GM23338 (cell line): ENCODE data around the gene SMOC2. TPM values are rescaled to one million over a fixed set of nuclear protein-coding genes. Genes with fewer than 3 reads are reported as not detected.

Source experiments
- ATAC-seq: fragments of 200-7000 bp; cut with Tn5 transposase; 3 replicates; pipeline ENCODE4 v1.9.1; 2020
- DNase-seq: peaks from one replicate; pipeline ENCODE4 v3.0.0-alpha.2; 2015; ENCODE audit warnings: low spot score
- H2AFZ ChIP-seq: fragments of 200-600 bp; sonication (generic); 2 replicates; pipeline ENCODE4 v1.8.0; 2016; ENCODE audit warnings: antibody characterized with exemption, mild to moderate bottlenecking, moderate library complexity
- H3F3A ChIP-seq: fragments of 200-600 bp; sonication (generic); replicated peaks from 2 replicates; pipeline ENCODE4 v1.8.0; 2017; ENCODE audit warnings: antibody characterized with exemption, mixed run types, low read depth
- H3K27ac ChIP-seq: fragments of 200-600 bp; sonication (generic); 2 replicates; pipeline ENCODE4 v1.6.1; 2016; ENCODE audit warnings: low read depth
- H3K27me3 ChIP-seq: fragments of 200-600 bp; sonication (generic); 2 replicates; pipeline ENCODE4 v1.8.0; 2016; ENCODE audit warnings: mild to moderate bottlenecking, mixed run types, moderate library complexity; ENCODE audit not compliant: insufficient read depth
- H3K36me3 ChIP-seq: fragments of 200-600 bp; sonication (generic); 2 replicates; pipeline ENCODE4 v1.8.0; 2016; ENCODE audit warnings: mild to moderate bottlenecking; ENCODE audit not compliant: insufficient read depth
- H3K4me1 ChIP-seq: fragments of 200-600 bp; sonication (generic); 2 replicates; pipeline ENCODE4 v1.8.0; 2016; ENCODE audit warnings: mild to moderate bottlenecking, moderate library complexity; ENCODE audit not compliant: insufficient read depth
- H3K4me2 ChIP-seq: fragments of 200-600 bp; sonication (generic); 2 replicates; pipeline ENCODE4 v1.7.1; 2017; ENCODE audit warnings: mixed run types
- H3K4me3 ChIP-seq: fragments of 200-600 bp; sonication (generic); 2 replicates; pipeline ENCODE4 v1.6.1; 2016; ENCODE audit warnings: mixed run types
- H3K79me2 ChIP-seq: fragments of 200-600 bp; sonication (generic); replicated peaks from 2 replicates; pipeline ENCODE4 v1.8.0; 2017; ENCODE audit warnings: mild to moderate bottlenecking; ENCODE audit not compliant: insufficient read depth
- H3K9me2 ChIP-seq: fragments of 200-600 bp; sonication (generic); 2 replicates; pipeline ENCODE4 v1.8.0; 2017; ENCODE audit not compliant: insufficient read depth
- H4K20me1 ChIP-seq: fragments of 200-600 bp; sonication (generic); replicated peaks from 2 replicates; pipeline ENCODE4 v1.8.0; 2017; ENCODE audit warnings: mild to moderate bottlenecking; ENCODE audit not compliant: insufficient read depth
- H3K27ac Mint-ChIP-seq: 2 replicates; pipeline ENCODE4 v1.8.0; 2020; ENCODE audit warnings: inconsistent platforms, mild to moderate bottlenecking, moderate library complexity, mixed read lengths
- H3K27me3 Mint-ChIP-seq: 3 replicates; pipeline ENCODE4 v1.8.0; 2022; ENCODE audit warnings: low read depth, mild to moderate bottlenecking, moderate library complexity, mixed read lengths, inconsistent platforms; ENCODE audit not compliant: insufficient read depth, poor library complexity
- H3K36me3 Mint-ChIP-seq: 3 replicates; pipeline ENCODE4 v1.8.0; 2021; ENCODE audit warnings: low read depth, mild to moderate bottlenecking, inconsistent platforms, moderate library complexity, mixed read lengths
- H3K4me1 Mint-ChIP-seq: 3 replicates; pipeline ENCODE4 v1.8.0; 2020; ENCODE audit warnings: mild to moderate bottlenecking, inconsistent platforms, mixed read lengths
- H3K4me3 Mint-ChIP-seq: 3 replicates; pipeline ENCODE4 v1.8.0; 2021; ENCODE audit warnings: moderate library complexity, mild to moderate bottlenecking, inconsistent platforms, mixed read lengths
- H3K9me3 Mint-ChIP-seq: 3 replicates; pipeline ENCODE4 v1.8.0; 2020; ENCODE audit warnings: moderate library complexity, mild to moderate bottlenecking, inconsistent platforms, mixed read lengths
- CREB1 ChIP-seq: fragments of 250-450 bp; sonication (Bioruptor Pico); IDR thresholded peaks from 2 replicates; pipeline ENCODE4 v1.5.0; 2020; ENCODE audit warnings: low read depth, mild to moderate bottlenecking, moderate library complexity
- NANOG ChIP-seq: IDR thresholded peaks from 2 replicates; pipeline ENCODE4 v1.6.1; 2016; ENCODE audit warnings: antibody characterized with exemption, borderline replicate concordance
- polyA plus RNA-seq: library from polyadenylated mRNA; unstranded; fragments of >200 nt; fragmentation: Nextera tagmentation; extraction: Ambion mirVana; gene quantifications from 2 replicates; pipeline ENCODE4 v1.2.1, GENCODE V29; 2016
- total RNA-seq: library from RNA; depleted of rRNA; stranded (reverse); fragments of >200 nt; shearing (Covaris generic); gene quantifications from 2 replicates; pipeline ENCODE4 v1.2.3, GENCODE V29; 2014
- TF ChIP-seq, protein P1 (sequence below): IDR thresholded peaks from one replicate; pipeline ENCODE4 v1.6.1; 2018; ENCODE audit warnings: antibody characterized with exemption; ENCODE audit not compliant: unreplicated experiment
- TF ChIP-seq, protein P2 (sequence below), 2 experiments: fragments of 200-600 bp in 1 of 2; sonication (generic) in 1 of 2; conservative IDR thresholded peaks; 2 replicates each; pipeline versions ENCODE4 v1.5.1 to v1.6.1; 2016 to 2017; ENCODE audit warnings: antibody characterized with exemption in 2 of 2, low read depth in 2 of 2, mild to moderate bottlenecking in 2 of 2, moderate library complexity in 1 of 2
- TF ChIP-seq, protein P3 (sequence below): IDR thresholded peaks from 2 replicates; pipeline ENCODE4 v1.6.1; 2016; ENCODE audit warnings: antibody characterized with exemption
- TF ChIP-seq, protein P4 (sequence below): fragments of 250-450 bp; sonication (Bioruptor Pico); IDR thresholded peaks from 2 replicates; pipeline ENCODE4 v1.5.0; 2020; ENCODE audit warnings: mild to moderate bottlenecking, moderate library complexity

The SMOC2 gene
- total and polyA plus RNA-seq, 2 experiments from 2014 or later = 4.3 to 6.5 TPM

DNA sequence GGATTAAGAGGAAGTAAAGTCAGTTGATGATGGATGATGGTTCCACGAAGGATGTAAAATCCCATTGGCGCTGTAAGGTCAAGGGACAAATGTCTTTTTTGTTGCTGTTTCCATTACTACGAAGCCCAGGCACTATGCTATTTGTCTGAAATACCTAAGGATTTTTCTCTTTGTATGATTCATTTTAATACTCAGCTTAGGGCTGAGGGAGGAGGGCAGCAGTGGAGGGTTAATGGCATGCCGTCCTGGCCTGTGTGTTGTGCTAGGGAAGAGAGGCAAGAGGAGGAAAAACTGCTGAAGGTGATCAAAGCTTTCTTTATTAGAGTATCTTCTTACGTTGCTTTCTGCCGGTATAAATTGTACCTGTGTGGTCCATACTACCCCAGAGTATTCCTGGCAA is 6.5 kb upstream of the SMOC2 start (continued):
- TF ChIP-seq, protein P1, sequence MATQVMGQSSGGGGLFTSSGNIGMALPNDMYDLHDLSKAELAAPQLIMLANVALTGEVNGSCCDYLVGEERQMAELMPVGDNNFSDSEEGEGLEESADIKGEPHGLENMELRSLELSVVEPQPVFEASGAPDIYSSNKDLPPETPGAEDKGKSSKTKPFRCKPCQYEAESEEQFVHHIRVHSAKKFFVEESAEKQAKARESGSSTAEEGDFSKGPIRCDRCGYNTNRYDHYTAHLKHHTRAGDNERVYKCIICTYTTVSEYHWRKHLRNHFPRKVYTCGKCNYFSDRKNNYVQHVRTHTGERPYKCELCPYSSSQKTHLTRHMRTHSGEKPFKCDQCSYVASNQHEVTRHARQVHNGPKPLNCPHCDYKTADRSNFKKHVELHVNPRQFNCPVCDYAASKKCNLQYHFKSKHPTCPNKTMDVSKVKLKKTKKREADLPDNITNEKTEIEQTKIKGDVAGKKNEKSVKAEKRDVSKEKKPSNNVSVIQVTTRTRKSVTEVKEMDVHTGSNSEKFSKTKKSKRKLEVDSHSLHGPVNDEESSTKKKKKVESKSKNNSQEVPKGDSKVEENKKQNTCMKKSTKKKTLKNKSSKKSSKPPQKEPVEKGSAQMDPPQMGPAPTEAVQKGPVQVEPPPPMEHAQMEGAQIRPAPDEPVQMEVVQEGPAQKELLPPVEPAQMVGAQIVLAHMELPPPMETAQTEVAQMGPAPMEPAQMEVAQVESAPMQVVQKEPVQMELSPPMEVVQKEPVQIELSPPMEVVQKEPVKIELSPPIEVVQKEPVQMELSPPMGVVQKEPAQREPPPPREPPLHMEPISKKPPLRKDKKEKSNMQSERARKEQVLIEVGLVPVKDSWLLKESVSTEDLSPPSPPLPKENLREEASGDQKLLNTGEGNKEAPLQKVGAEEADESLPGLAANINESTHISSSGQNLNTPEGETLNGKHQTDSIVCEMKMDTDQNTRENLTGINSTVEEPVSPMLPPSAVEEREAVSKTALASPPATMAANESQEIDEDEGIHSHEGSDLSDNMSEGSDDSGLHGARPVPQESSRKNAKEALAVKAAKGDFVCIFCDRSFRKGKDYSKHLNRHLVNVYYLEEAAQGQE = no peak
- TF ChIP-seq, protein P2, sequence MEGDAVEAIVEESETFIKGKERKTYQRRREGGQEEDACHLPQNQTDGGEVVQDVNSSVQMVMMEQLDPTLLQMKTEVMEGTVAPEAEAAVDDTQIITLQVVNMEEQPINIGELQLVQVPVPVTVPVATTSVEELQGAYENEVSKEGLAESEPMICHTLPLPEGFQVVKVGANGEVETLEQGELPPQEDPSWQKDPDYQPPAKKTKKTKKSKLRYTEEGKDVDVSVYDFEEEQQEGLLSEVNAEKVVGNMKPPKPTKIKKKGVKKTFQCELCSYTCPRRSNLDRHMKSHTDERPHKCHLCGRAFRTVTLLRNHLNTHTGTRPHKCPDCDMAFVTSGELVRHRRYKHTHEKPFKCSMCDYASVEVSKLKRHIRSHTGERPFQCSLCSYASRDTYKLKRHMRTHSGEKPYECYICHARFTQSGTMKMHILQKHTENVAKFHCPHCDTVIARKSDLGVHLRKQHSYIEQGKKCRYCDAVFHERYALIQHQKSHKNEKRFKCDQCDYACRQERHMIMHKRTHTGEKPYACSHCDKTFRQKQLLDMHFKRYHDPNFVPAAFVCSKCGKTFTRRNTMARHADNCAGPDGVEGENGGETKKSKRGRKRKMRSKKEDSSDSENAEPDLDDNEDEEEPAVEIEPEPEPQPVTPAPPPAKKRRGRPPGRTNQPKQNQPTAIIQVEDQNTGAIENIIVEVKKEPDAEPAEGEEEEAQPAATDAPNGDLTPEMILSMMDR (conservative IDR thresholded peaks at IDR 0.05; ENCODE audit: low read depth in 2 of 2) = no peak

DNA sequence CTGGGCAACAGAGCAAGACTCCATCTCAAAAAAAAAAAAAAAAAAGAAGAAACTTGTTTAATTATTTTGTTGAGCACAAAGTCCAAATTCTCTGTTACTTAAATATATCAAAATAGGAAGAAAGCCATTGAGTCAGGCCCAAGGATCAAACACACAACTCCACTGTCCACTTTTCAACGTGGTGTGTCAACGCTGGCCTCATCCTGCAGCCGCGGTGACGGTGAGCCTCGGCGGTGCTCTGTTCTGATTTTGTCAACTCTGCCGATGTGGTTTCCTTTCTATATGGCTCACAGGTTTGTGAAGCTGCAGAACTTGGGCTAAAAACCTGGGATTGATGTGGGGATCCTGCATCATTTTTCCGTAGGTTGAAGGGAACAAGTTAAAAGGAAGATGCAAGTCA is 3.2 kb upstream of the SMOC2 start:
- H3K27ac Mint-ChIP-seq = no peak overlapping the region
- TF ChIP-seq, protein P3, sequence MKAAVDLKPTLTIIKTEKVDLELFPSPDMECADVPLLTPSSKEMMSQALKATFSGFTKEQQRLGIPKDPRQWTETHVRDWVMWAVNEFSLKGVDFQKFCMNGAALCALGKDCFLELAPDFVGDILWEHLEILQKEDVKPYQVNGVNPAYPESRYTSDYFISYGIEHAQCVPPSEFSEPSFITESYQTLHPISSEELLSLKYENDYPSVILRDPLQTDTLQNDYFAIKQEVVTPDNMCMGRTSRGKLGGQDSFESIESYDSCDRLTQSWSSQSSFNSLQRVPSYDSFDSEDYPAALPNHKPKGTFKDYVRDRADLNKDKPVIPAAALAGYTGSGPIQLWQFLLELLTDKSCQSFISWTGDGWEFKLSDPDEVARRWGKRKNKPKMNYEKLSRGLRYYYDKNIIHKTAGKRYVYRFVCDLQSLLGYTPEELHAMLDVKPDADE = no peak
- no peak for TF ChIP-seq CREB1
- H3K9me2 ChIP-seq = 0 out of 2 replicates have a peak, but pooled peaks cover 5% of the 10 kb centered on the region
- peak overlapping the region; percentile 85; the same call in 1 of the 2 replicates for H2AFZ ChIP-seq
- H3K79me2 ChIP-seq = no peaks in the 10 kb centered on the region
- no peak overlapping the region for H3K4me2 ChIP-seq
- no peaks in the 10 kb centered on the region for H4K20me1 ChIP-seq
- H3K27ac ChIP-seq = no peak overlapping the region
- H3K27me3 Mint-ChIP-seq = peaks cover 36% of the 10 kb centered on the region
- H3K4me3 ChIP-seq = no peak overlapping the region
- DNase-seq (no peak), ATAC-seq (no peak)
- H3K36me3 ChIP-seq = no peaks in the 10 kb centered on the region
- peaks cover 34% of the 10 kb centered on the region for H3K4me1 ChIP-seq
- H3K4me3 Mint-ChIP-seq = no peak overlapping the region
- H3F3A ChIP-seq = no peaks in the 10 kb centered on the region
- H3K27me3 ChIP-seq = peaks cover 35% of the 10 kb centered on the region
- H3K36me3 Mint-ChIP-seq = no peaks in the 10 kb centered on the region; the same call in 2 of the 3 replicates
- no peaks in the 10 kb centered on the region; the same call in 1 of the 3 replicates for H3K9me3 Mint-ChIP-seq
- H3K4me1 Mint-ChIP-seq = peaks cover 37% of the 10 kb centered on the region

DNA sequence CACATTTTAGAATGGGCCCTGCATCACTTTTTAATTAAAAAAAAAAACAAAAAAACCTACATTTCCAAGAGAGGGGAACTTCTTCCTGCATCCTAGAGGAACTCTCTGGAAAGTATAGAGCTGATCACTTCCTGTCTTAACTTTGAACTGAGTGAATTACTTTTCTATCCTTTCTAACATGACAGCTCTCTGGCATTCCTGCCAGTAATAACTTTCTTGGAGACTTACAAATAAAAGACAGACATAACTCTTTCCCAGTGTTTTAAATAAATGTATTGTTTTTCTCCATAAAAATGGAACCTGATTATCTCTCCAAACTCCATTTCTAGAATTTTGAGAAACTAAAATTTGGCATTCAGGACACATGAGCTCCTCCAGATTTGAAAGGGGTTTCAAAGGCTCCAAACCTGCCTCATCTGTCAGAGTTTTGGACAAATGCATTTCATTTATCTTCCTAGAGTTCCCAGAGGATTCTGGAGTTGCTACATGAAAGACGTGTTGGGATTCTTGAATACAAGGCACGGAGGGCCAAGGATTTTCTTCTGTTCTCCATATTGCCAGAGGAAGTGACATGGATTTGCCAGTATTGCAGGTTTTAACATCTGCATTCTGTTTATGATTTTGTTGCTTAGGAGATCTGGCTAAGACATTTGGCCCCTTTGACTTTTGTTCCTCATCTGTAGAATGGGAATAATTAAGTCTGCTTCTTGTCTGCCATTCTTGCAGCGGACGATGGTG is 2.0 kb upstream of the SMOC2 start:
- Mint-ChIP-seq H3K4me3 (no peak overlapping the region), H3K9me3 (no peaks in the 10 kb centered on the region; the same call in 2 of the 3 replicates), H3K4me1 (peaks cover 49% of the 10 kb centered on the region), H3K27ac (no peak overlapping the region), H3K36me3 (no peaks in the 10 kb centered on the region), H3K27me3 (peaks cover 43% of the 10 kb centered on the region)
- Histone ChIP-seq H3K9me2 (peaks cover 5% of the 10 kb centered on the region; the same call in 1 of the 2 replicates), H2AFZ (no peak overlapping the region), H3K4me1 (peaks cover 47% of the 10 kb centered on the region), H3K4me3 (no peak overlapping the region), H3K27ac (no peak overlapping the region), H3K79me2 (no peaks in the 10 kb centered on the region), H3K36me3 (no peaks in the 10 kb centered on the region), H3K4me2 (no peak overlapping the region), H3F3A (no peaks in the 10 kb centered on the region), H4K20me1 (no peaks in the 10 kb centered on the region), H3K27me3 (peaks cover 47% of the 10 kb centered on the region)
- DNase-seq = no peak
- no peak for ATAC-seq
- TF ChIP-seq, protein P4, sequence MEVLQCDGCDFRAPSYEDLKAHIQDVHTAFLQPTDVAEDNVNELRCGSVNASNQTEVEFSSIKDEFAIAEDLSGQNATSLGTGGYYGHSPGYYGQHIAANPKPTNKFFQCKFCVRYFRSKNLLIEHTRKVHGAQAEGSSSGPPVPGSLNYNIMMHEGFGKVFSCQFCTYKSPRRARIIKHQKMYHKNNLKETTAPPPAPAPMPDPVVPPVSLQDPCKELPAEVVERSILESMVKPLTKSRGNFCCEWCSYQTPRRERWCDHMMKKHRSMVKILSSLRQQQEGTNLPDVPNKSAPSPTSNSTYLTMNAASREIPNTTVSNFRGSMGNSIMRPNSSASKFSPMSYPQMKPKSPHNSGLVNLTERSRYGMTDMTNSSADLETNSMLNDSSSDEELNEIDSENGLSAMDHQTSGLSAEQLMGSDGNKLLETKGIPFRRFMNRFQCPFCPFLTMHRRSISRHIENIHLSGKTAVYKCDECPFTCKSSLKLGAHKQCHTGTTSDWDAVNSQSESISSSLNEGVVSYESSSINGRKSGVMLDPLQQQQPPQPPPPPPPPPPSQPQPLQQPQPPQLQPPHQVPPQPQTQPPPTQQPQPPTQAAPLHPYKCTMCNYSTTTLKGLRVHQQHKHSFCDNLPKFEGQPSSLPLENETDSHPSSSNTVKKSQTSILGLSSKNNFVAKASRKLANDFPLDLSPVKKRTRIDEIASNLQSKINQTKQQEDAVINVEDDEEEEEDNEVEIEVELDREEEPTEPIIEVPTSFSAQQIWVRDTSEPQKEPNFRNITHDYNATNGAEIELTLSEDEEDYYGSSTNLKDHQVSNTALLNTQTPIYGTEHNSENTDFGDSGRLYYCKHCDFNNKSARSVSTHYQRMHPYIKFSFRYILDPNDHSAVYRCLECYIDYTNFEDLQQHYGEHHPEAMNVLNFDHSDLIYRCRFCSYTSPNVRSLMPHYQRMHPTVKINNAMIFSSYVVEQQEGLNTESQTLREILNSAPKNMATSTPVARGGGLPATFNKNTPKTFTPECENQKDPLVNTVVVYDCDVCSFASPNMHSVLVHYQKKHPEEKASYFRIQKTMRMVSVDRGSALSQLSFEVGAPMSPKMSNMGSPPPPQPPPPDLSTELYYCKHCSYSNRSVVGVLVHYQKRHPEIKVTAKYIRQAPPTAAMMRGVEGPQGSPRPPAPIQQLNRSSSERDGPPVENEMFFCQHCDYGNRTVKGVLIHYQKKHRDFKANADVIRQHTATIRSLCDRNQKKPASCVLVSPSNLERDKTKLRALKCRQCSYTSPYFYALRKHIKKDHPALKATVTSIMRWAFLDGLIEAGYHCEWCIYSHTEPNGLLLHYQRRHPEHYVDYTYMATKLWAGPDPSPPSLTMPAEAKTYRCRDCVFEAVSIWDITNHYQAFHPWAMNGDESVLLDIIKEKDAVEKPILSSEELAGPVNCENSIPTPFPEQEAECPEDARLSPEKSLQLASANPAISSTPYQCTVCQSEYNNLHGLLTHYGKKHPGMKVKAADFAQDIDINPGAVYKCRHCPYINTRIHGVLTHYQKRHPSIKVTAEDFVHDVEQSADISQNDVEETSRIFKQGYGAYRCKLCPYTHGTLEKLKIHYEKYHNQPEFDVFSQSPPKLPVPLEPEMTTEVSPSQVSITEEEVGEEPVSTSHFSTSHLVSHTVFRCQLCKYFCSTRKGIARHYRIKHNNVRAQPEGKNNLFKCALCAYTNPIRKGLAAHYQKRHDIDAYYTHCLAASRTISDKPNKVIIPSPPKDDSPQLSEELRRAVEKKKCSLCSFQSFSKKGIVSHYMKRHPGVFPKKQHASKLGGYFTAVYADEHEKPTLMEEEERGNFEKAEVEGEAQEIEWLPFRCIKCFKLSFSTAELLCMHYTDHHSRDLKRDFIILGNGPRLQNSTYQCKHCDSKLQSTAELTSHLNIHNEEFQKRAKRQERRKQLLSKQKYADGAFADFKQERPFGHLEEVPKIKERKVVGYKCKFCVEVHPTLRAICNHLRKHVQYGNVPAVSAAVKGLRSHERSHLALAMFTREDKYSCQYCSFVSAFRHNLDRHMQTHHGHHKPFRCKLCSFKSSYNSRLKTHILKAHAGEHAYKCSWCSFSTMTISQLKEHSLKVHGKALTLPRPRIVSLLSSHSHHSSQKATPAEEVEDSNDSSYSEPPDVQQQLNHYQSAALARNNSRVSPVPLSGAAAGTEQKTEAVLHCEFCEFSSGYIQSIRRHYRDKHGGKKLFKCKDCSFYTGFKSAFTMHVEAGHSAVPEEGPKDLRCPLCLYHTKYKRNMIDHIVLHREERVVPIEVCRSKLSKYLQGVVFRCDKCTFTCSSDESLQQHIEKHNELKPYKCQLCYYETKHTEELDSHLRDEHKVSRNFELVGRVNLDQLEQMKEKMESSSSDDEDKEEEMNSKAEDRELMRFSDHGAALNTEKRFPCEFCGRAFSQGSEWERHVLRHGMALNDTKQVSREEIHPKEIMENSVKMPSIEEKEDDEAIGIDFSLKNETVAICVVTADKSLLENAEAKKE = no peak
- TF ChIP-seq NANOG = no peak
